Karpas-422 (cell line): ENCODE measurements around the gene YEATS4. TPM values are rescaled to one million over a fixed set of nuclear protein-coding genes. Genes with fewer than 3 reads are reported as not detected.

Experiments used
- DNase-seq: peaks from one replicate; pipeline ENCODE4 v3.0.0-alpha.2; 2015
- H2AFZ ChIP-seq: fragments of 200-600 bp; sonication (generic); 2 replicates; pipeline ENCODE4 v1.6.1; 2014; ENCODE audit warnings: antibody characterized with exemption, low read length, mixed read lengths
- H3K27ac ChIP-seq: fragments of 200-600 bp; sonication (generic); 2 replicates; pipeline ENCODE4 v1.5.1; 2014; ENCODE audit warnings: mild to moderate bottlenecking, low read length, moderate library complexity
- H3K27me3 ChIP-seq: fragments of 200-600 bp; sonication (generic); 2 replicates; pipeline ENCODE4 v1.6.1; 2014; ENCODE audit warnings: low read length, mixed read lengths
- H3K36me3 ChIP-seq: fragments of 200-600 bp; sonication (generic); 2 replicates; pipeline ENCODE4 v1.6.1; 2014; ENCODE audit warnings: low read length, mixed read lengths; ENCODE audit not compliant: insufficient read depth
- H3K4me1 ChIP-seq: fragments of 200-600 bp; sonication (generic); 2 replicates; pipeline ENCODE4 v1.6.1; 2014; ENCODE audit warnings: mild to moderate bottlenecking, low read length, mixed read lengths
- H3K4me2 ChIP-seq: fragments of 200-600 bp; sonication (generic); 2 replicates; pipeline ENCODE4 v1.6.1; 2014; ENCODE audit warnings: low read length, low read depth, mild to moderate bottlenecking; ENCODE audit not compliant: poor library complexity, severe bottlenecking
- H3K4me3 ChIP-seq: fragments of 200-600 bp; sonication (generic); 2 replicates; pipeline ENCODE4 v1.5.1; 2014; ENCODE audit warnings: mild to moderate bottlenecking, antibody characterized with exemption, low read length, mixed read lengths
- H3K79me2 ChIP-seq: fragments of 200-600 bp; sonication (generic); 2 replicates; pipeline ENCODE4 v1.6.1; 2014; ENCODE audit warnings: mild to moderate bottlenecking, low read length, mixed read lengths
- H3K9ac ChIP-seq: fragments of 200-600 bp; sonication (generic); 2 replicates; pipeline ENCODE4 v1.6.0; 2014; ENCODE audit warnings: low read length
- H3K9me2 ChIP-seq: fragments of 200-600 bp; sonication (generic), shearing (Covaris generic); replicated peaks from 2 replicates; pipeline ENCODE4 v1.6.0; 2014; ENCODE audit warnings: mild to moderate bottlenecking, low read length, moderate library complexity; ENCODE audit not compliant: insufficient read depth
- H3K9me3 ChIP-seq: fragments of 300-700, 200-600 bp; sonication (generic); 2 replicates; pipeline ENCODE4 v1.6.1; 2014; ENCODE audit warnings: low read length, mixed read lengths
- H4K20me1 ChIP-seq: fragments of 200-600 bp; sonication (generic); 2 replicates; pipeline ENCODE4 v1.6.1; 2014; ENCODE audit warnings: mild to moderate bottlenecking, antibody characterized with exemption, low read length, low read depth; ENCODE audit not compliant: insufficient read depth
- small RNA-seq: library from RNA; depleted of rRNA; stranded (forward); fragments of <200 nt; gene quantifications from one replicate; pipeline ENCODE3, GENCODE V24; 2014
- total RNA-seq: library from RNA; depleted of rRNA; stranded (reverse); fragments of >200 nt; shearing (Covaris generic); gene quantifications from 2 replicates; pipeline ENCODE4 v1.2.3, GENCODE V29; 2014; ENCODE audit warnings: low replicate concordance; rRNA removed

YEATS4 gene
- total RNA-seq, 1 experiment from 2014 or later, result 70.6 TPM

DNA sequence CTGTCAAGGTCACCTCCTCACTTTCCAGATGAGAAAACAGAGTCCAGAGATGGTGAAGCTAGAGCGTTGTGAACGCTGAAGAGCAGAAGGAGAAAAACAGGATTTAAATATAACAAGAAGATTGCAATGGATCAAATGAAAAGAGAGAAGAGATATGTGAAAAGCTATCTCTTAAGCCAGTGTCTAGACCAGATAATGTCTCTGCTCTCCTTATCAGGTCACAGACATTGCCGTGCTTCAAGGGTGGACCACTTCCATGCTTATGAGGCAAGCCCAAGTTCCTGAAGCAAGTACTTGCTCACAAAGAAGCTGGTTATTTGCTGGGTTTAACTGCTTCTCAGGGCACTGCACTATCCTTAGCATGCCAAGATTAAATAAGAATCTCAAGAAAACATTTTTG lies 79.0 kb downstream of the YEATS4 start:
- Histone ChIP-seq H3K79me2 (no peaks in the 10 kb centered on the region), H3K4me3 (no peak overlapping the region), H4K20me1 (no peaks in the 10 kb centered on the region)

GRCh38 chr12:69440016-69440415 lies 80.5 kb downstream of the YEATS4 start:
- Histone ChIP-seq H3K4me1 (no peaks in the 10 kb centered on the region), H3K27me3 (no peaks in the 10 kb centered on the region), H3K9me3 (no peaks in the 10 kb centered on the region), H2AFZ (no peak overlapping the region), H3K79me2 (no peaks in the 10 kb centered on the region), H3K36me3 (no peaks in the 10 kb centered on the region), H3K4me3 (no peak overlapping the region), H3K9me2 (no peaks in the 10 kb centered on the region), H3K4me2 (no peak overlapping the region), H3K9ac (no peak overlapping the region), H4K20me1 (no peaks in the 10 kb centered on the region), H3K27ac (no peak overlapping the region)
- DNase-seq, result no peak

More for the DNA sequence above, 79.0 kb downstream of the YEATS4 start:
- Histone ChIP-seq H2AFZ (no peak overlapping the region), H3K9ac (no peak overlapping the region), H3K36me3 (no peaks in the 10 kb centered on the region), H3K27me3 (no peaks in the 10 kb centered on the region), H3K27ac (no peak overlapping the region), H3K9me3 (no peaks in the 10 kb centered on the region), H3K9me2 (no peaks in the 10 kb centered on the region), H3K4me1 (no peaks in the 10 kb centered on the region), H3K4me2 (no peak overlapping the region)
- DNase-seq, result no peak

Small RNA genes within 50 kb of the gene (small RNA-seq; reads per million reads assigned to genes)
- not detected for gene RN7SL804P

Other genes with a start within 250 kb of the YEATS4 start
- gene CPSF6, start 120.2 kb upstream of the YEATS4 start, total RNA-seq, result 93.8 and 182 TPM in 2 replicates
- not detected in 2 replicates for gene LYZ, start 11.4 kb upstream of the YEATS4 start, total RNA-seq
- 18.7 and 26.1 TPM in 2 replicates for gene FRS2, start 110.6 kb downstream of the YEATS4 start, total RNA-seq
- gene CCT2, start 225.7 kb downstream of the YEATS4 start, total RNA-seq, result 205 and 311 TPM in 2 replicates